Measurements from ENCODE around the gene TEX35.

The TEX35 gene

GRCh38 chr1:178512566-178513277, at the start of gene TEX35:
Gene TEX35, plus strand, starts transcription at chr1:178513109. Its CDS starts 80 bp downstream, at chr1:178513189.
- no peak for DNase-seq (ENCODE audit: low read depth)
- TF ChIP-seq, protein P1, sequence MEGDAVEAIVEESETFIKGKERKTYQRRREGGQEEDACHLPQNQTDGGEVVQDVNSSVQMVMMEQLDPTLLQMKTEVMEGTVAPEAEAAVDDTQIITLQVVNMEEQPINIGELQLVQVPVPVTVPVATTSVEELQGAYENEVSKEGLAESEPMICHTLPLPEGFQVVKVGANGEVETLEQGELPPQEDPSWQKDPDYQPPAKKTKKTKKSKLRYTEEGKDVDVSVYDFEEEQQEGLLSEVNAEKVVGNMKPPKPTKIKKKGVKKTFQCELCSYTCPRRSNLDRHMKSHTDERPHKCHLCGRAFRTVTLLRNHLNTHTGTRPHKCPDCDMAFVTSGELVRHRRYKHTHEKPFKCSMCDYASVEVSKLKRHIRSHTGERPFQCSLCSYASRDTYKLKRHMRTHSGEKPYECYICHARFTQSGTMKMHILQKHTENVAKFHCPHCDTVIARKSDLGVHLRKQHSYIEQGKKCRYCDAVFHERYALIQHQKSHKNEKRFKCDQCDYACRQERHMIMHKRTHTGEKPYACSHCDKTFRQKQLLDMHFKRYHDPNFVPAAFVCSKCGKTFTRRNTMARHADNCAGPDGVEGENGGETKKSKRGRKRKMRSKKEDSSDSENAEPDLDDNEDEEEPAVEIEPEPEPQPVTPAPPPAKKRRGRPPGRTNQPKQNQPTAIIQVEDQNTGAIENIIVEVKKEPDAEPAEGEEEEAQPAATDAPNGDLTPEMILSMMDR (IDR thresholded peaks at IDR 0.05; ENCODE audit: low read depth, low read length, missing control alignments) = no peak
- H3K4me3 ChIP-seq (ENCODE audit: low read depth, low read length) = no peak within 1 kb of the TSS

DNA sequence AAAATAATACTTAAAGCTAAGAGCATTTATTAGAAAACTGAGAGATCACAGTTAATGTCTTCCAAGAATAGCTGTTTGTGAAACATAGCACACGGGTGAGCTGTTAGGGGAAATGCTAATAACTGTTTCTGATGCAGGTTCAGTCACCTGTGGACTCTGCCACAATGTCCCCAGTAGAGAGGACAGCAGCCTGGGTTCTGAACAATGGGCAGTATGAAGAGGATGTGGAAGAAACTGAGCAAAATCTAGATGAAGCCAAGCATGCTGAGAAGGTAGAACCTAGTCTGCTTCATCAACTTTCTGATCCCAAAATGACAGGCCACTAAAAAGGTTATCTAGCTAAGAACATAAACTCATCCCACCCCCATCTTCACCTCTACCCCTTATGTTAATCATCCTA, 48.8 kb upstream of the TEX35 start:
- no peak overlapping the region for H3K4me3 ChIP-seq (ENCODE audit: low read depth, low read length)
- no peak for DNase-seq (ENCODE audit: low read depth)
- TF ChIP-seq, protein P1 (IDR thresholded peaks at IDR 0.05; ENCODE audit: low read depth, low read length, missing control alignments) = no peak

DNA sequence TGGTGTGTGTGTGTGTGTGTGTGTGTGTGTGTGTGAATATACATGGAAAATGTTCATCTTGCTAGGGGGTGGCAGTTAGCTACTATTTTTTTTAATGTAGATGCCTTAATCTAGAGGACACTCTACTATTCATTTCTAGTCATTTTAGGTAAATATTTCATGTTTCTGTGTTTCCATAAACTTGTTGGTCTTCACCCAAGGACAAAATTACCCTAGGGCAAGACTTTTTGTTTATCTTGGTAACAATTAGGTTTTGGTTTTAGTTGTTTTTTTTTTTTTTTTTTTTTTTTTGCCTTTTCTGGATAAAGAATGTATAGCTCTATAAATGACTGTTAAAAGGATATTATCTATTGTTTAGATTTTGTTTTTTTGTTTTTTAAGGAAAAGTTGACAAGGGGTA, 48.3 kb upstream of the TEX35 start:
- DNase-seq (ENCODE audit: low read depth) = no peak

GRCh38 chr1:178465011-178465410, 47.9 kb upstream of the TEX35 start:
- TF ChIP-seq, protein P1 (IDR thresholded peaks at IDR 0.05; ENCODE audit: low read depth, low read length, missing control alignments) = no peak
- DNase-seq (ENCODE audit: low read depth) = no peak
- no peak overlapping the region for H3K4me3 ChIP-seq (ENCODE audit: low read depth, low read length)

More for the DNA sequence above, 48.3 kb upstream of the TEX35 start:
- TF ChIP-seq, protein P1 (IDR thresholded peaks at IDR 0.05; ENCODE audit: low read depth, low read length, missing control alignments) = no peak
- H3K4me3 ChIP-seq (ENCODE audit: low read depth, low read length) = no peak overlapping the region

DNA sequence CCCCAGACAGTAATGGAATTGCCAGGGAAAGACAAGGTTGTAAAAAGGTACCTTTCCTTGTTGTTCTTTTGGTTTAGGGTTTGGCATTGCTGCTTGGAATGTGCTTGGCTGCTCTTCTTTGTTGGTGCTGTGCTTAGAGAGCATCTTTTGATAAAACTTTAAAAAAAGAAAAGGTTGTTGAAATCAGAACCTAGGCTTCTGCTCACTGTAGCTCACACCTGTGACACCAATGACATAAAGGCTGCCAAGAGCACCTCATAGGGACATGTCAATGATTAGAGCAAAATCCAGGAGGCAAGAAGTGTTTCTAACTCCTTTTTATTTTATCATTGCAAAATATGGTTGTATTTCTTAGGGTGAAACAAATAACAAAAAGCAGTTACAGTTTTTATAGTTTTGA, 45.1 kb upstream of the TEX35 start:
- DNase-seq (ENCODE audit: low read depth) = no peak
- H3K4me3 ChIP-seq (ENCODE audit: low read depth, low read length) = no peak overlapping the region
- TF ChIP-seq, protein P1 (IDR thresholded peaks at IDR 0.05; ENCODE audit: low read depth, low read length, missing control alignments) = no peak

GRCh38 chr1:178470411-178470960, 42.4 kb upstream of the TEX35 start:
- TF ChIP-seq, protein P1 (IDR thresholded peaks at IDR 0.05; ENCODE audit: low read depth, low read length, missing control alignments) = no peak
- no peak overlapping the region for H3K4me3 ChIP-seq (ENCODE audit: low read depth, low read length)
- DNase-seq (ENCODE audit: low read depth) = no peak

DNA sequence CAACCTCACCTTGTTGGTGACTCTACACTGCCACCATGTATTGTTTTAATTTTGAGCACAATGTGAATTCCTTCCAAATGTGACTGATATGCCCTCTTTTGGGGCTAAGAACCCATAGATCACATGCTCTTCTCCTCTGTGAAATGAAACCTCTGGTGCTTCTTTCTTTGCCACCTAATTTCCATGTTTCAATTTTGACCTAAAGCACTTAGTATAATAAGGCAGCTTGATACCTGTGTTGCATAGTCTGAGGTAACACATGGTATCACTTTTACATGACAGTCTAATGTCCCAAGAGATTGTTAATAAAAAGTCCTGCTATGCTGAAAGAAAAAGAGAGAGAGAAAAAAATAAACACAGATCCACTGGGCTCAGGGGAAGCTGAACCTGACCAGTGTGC, 40.4 kb upstream of the TEX35 start:
- TF ChIP-seq, protein P1 (IDR thresholded peaks at IDR 0.05; ENCODE audit: low read depth, low read length, missing control alignments) = no peak
- DNase-seq (ENCODE audit: low read depth) = no peak
- no peak overlapping the region for H3K4me3 ChIP-seq (ENCODE audit: low read depth, low read length)
